DMS 273 treated with DMSO at 0.1 percent for 48 hours (cell line): ENCODE results near the gene ARHGAP10.
"Not testable (repeated sequence)": the region's sequence is repeated elsewhere in the genome, so short reads cannot be mapped to it uniquely, and the experiment has no call there.

Experiments
- DNase-seq: peaks from one replicate; lab custom pipeline; 2025; lab: John Stamatoyannopoulos, UW

The ARHGAP10 gene

DNA sequence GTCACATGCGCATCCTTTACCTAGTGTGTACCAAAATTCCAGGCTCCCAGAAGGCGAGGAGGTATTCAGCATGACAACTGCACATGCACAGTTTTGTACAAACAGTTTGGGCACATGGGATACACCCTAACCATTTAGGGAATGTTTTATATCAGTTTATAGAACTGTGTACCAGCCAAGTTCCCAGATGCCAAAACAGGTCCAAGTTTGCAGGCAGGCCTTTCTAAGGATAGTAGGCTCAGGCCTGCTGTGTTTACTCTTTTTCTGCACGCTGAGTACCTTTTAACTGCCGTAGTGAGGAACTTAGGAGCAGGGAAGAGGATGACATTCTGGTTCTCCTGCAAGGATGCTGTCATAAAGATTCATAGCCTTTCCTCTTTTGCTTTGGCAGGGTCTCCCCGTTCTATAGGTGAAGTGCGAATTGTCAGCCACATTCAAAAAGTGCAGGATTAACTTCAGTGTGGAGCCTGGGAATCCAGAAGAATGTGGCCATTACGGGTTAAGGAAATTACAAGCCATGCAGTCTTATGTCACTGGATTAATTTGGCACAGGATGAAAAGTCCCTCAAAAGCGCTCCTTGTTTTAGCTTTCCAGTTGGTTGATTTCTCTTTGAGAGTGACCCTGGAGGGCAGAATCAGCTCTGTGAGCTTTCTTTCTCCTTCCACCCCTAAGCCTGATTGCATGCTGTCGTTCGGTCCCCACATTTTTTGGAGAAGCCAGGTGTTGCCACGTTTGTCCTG is 259.8 kb downstream of the ARHGAP10 start:
- no peak for DNase-seq

DNA sequence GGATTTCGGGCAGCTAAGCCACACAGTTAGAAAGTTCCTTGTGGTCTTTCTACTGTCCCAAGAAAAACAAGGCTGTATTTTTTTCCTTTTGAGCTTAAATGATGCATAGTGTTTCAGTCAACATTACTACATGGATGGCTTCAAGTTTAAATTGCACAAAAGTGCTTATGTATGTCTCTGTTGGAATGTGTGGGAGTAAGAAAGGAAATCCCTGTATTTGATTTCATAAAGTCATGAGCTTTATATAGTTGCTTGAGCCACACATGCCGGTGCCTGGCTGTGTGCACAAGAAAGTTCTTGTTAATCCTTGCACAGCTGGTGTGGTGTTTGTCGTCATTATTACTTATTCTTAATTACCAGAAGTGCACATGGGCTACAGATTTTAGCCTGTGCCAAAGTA is 262.2 kb downstream of the ARHGAP10 start:
- no peak for DNase-seq

DNA sequence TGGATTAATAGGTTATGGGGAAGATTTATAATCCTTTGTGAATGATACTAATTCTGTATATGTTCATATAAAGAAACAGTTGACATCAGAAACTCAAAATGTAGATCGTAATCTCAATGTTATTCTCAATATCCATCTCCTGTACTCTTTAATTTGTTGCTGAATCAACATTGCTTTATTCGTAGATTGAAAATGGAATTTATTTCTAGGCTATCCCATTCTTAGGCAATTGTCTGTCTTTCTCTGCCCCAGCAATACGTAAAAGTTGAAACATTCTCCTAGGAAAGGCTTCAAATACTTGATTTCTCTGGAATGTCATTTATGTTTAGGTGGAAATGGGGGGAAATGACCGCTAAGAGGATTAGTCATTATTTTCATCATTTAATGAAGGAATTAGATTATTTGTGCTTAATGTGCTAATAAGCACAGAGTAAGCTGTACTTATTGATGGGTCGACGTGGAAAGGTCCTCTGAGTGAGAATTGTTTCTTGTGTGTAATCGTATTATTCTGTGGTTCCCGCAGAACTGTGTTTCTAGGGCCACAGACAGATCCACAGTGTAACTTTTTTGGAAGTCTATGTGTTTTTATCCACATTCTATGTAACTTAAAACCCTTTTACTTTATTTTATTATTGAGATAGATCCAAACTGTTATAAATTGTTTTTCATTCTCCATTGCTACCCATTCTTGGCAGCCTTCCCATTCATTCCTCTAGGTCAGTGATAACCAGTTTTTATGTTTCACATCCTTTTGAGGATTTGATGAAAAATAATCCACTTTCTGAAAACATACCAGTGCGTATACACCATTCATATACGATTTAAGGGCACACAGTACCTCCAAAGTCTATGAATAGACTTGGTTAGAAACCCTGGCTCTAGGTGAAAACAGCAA is 262.9 kb downstream of the ARHGAP10 start:
- no peak for DNase-seq

DNA sequence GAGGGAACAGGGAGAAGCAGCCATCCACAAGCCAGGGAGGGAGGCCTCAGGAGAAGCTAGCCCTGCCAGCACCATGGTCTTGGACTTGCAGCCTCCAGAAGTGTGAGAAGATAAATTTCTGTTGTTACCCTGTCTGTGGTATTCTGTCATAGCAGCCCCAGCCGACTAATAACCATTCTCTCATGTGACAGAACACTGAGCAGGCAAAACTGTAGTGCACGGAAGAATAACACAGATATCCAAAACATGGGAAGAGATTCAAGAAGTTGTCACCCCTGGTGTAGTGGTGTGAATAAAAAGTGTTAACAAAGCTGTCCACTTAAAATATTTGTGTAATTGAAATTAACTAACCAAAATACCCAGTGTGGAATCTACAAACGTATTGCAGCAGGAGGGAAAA is 265.0 kb downstream of the ARHGAP10 start:
- DNase-seq, result no peak

DNA sequence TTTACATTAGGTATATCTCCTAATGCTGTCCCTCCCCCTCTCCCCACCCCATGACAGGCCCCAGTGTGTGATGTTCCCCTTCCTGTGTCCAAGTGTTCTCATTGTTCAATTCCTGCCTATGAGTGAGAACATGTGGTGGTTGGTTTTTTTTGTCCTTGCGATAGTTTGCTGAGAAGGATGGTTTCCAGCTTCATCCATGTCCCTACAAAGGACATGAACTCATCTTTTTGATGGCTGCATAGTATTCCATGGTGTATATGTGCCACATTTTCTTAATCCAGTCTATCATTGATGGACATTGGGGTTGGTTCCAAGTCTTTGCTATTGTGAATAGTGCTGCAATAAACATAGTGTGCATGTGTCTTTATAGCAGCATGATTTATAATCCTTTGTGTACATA is 268.1 kb downstream of the ARHGAP10 start:
- not testable (repeated sequence) for DNase-seq

DNA sequence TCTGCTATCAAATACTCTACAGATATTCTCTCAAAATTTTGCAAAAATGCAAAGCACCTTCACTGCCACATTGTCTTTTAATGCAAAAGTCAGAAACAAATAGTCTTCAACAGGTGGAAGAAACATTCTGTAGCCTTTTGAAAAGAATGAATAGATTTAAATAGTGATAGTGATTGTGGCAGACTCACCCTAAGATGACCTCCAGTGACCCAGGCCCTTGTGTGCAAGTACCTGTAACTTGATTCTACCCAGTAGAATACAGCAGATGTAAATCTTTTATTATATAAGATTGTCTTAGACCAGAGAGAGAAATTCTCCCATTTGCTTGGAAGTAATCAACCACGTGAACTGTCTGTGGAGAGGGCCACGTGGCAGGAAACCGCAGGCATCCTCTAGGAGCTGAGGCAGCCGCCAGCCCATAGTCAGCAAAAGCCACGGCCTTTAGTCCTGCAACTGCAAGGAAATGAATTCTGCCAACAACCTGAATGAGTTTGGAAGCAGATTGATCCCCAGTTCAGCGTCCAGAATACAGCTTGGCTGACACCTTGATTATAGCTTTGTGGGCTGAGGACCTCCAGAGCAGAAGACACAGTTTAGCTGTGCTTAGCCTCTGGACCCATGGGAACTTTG is 272.5 kb downstream of the ARHGAP10 start:
- no peak for DNase-seq

DNA sequence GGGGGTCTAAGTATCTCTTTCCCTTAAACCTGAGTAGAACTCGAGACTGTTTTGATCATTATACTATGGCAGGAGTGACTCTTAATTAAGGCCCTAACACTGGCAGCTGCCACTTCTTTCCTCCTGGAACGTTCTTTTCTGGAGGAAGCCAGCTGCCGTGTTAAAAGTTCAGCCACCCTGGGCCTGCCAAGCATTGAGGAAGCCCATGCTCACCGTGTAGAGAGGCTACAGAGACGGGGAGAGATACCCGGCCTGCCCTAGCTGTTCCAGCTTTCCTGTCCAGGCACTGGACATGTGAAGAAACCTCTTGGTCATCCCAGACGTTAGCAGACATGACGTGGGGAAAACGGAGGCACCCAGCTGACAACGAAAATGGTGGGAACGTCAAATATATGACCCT is 274.1 kb downstream of the ARHGAP10 start:
- DNase-seq, result no peak

DNA sequence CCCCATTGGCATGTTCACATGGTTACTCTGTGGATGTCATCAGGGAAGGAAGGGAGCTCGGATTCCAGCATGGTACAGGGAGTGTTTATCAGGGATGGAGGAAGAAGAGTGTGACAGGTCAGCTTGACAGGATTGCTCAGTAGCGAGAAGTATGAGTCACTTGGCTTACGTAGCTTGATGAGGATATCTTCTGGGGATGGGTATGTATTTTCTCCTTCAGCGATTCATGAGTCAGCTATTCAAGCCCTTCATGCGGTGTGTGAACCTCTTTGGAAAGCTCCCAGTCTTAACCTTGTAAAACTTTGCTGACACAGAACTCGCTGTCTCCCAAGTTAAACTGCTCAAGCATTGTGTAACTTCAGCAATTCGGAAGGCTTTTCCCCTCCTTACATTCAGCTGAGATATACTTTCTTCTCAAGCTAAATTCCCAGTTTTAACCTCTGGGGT is 275.4 kb downstream of the ARHGAP10 start:
- DNase-seq, result no peak

DNA sequence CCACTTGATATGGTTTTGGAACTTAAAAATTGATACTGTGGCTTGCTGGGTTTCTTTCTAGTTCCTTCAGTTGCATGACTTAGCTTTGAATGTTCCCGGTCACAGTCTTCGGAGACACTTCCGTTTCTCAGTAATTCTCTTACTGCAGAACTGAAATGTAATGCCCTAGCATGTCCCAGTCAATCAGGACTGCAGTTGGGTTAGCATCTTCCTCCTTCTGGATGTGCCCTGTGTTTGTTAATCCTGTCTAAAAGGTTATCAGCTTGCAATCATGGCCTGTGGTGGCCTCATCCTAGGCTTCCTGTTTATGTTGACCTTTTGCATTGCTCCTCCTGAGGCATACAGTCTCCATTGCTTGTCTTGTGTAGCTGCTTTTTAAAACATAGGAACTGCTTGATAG is 275.9 kb downstream of the ARHGAP10 start:
- DNase-seq, result no peak

DNA sequence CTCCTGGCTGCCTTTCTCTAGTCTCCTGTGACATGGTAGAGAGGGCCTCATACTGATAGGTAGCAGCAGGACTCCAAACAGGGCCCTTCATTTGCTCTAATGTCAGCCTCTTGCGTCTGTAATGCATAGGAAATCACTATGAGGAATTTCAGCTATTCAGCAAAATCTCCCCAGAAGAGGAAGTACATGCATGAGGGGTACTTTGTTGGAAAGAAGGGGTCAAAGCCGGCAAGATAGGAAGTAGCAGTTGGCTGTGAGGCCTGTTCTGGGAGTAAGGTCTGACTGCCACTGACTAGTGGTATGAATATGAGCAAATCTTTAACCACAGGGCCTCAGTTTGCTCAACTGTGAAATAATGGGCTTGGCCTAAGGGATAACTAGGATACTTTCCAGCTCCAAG is 283.2 kb downstream of the ARHGAP10 start:
- no peak for DNase-seq

DNA sequence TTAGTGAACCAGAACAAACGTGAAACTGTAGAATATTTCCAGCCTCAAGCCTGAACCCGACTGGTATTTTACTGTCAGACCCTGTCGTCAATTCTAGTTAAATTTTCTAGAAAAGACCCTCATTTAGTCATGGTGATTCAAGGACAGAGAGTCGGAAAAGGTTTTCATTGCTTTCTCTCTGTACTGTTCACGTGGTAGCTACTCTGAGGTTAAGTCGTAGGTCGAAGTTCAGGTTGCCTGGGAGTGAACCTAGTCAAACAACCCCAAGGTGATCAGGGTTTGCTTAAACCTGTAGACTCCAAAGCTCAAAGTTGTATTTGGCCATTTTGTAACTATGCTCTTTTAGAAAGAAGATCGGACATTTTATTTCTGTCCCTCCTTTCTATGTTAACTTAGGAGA is 283.6 kb downstream of the ARHGAP10 start:
- DNase-seq, result no peak

DNA sequence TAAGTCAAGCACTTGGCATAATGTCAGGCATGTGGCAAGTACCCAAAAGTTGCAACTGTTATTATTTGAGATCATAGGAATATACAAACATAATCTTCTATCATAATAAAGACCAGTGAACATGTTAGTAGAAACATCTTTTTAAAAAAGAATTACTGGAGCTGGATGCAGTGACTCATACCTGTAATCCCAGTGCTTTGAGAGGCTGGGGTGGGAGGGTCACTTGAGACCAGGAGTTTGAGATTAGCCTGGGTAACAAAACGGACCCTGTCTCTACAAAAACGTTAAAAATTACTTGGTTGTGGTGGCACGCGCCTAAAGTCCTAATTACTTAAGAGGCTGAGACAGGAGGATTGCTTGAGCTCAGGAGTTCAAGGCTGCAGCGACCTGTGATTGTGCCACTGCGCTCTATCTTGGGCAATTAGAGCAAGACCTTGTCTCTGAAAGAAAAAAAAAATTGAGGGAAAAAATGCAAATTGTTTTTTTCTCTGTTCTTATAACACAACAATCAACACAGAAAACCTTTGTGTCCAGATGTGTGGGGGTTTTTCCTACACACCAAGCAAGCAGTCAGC is 284.3 kb downstream of the ARHGAP10 start:
- no peak for DNase-seq

DNA sequence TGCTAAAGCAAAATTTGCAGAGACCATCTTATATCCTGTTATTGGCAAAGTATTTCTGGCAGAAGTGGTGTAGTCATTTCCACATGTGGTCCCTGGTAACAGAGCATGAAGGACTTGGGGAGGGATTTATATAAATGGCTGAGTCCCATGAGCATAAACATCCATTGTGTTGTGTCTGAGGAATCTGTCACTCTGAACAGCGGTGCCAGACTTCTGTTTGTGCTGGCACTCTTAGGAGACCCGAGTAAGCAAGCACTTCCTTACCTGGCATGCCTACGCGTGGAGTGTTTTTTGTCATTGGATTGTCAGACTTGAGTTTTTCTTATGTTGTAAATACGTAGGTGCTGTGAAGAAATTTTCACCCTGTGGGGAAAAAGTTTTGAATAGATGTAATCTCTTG is 285.9 kb downstream of the ARHGAP10 start:
- no peak for DNase-seq

DNA sequence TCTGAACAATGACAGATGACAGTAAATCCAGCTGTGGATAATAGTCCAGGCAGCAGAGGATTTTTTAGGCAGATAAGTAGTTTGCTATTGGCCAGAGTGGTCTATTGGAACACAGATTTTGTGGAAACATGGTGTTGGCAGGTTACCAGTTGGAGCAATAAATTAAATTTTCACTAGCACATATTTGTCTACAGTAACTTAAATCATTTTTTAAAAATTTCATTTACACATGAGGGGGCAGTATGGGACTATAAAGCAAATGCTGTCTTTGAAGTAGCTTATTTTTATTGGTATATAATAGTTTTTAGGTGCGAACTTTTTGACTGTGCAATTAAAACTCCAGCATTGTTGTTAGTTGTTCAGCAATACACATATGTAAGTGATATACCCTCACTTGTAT is 289.8 kb downstream of the ARHGAP10 start:
- DNase-seq, result no peak

DNA sequence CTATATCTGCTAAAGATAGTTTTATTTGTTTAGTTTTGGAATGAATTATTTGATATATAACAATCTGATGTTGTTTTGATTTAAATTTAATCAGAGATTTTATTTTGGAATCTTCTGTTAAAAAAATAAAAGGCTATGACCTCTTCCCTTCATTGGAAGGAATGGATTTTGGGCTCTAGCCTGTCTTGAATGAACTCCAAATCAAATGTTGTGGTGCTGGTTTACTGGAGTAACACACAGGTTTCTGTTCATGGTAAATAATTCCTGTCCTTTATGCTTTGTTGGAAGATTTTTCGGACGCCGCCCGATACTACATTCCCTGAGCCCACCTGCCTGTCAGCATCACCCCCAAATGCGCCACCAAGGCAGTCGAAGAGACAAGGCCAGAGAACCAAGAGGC is 291.1 kb downstream of the ARHGAP10 start:
- DNase-seq, result no peak

DNA sequence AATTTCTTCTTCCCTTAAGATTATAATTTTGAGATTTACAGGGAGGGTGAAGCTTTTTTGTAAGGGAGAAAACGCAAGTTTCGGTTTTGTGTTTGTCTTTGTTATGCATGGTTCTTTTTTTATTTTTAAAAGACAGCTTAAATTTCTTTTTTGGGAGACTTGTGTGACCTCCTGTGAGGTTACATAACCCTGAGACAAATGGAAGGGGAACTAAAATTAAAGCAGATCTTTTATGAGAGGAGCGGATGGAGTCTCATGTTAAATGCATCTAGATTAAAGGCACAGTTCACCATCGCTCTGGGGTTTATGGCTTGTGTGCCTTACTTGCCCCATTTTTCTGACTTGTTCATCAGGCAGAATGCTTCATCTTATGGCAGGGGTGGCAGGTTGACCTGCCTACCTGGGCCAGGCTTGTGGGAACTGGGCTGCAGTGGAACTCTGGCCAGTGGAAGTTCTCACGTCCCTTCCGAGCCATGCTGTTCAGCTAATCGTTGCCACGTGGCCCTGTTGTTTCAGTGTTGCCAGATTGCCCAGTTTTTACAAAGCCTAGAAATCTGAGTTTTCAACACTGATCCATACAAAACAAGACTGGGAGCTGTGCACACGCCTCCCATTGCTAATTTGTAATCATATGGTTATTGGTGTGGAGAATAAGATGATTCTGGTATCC is 291.8 kb downstream of the ARHGAP10 start:
- DNase-seq, result no peak

DNA sequence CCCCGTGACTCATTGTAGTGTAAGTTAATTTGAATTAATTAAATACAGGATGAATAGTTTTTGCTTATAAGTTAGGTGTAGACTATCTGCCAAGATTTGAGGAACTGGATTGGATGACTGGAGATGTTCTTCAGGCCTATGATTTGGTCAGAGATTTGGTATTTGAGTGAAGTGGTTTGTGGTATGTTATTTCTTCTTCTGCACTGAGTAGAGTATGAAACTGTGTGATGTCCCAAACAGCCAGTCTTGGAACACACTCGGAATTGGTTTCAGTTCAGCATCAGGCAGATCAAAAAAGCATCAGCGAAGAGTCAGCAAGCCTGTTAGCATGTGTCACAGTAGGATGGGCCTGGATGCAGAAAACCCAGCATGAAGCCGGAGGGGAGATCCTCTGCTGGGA is 294.1 kb downstream of the ARHGAP10 start:
- DNase-seq, result no peak

DNA sequence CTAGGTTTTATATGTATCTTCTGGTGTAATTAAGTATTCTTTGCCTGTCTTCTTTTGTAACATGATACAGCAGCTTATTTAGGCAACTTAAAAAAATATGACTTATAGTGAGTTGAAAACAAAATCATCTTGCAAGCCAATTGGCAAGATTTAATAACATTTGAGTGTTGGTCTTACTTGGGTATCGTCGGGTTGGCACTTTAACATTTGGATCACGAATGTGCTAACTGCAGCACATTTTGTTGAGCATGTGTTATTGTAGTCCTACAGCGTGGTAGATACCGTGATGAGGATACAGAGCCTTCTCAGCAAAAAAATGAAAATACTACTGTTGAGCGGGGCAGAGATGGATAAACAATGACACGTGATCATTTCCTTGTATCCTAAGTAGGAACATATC is 295.3 kb downstream of the ARHGAP10 start:
- DNase-seq, result no peak

DNA sequence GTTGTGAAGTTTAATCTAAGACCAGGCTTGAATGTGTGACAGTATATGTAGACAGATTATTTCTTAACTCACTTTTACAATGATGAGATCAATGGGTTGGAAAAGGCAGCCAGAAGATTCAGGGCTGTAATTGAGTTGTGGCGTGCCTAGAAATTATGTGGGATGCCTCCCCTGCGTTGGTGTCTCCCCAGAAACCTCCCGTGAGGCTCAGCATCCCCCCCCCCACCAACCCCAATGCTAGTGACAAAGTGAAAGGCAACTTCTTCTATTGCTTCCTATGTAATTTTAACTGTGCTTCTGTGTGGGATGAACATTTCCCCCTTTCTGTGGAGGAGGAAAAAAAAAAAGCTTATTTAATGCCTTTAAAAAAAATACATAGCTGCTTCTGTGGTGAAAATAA is 297.9 kb downstream of the ARHGAP10 start:
- DNase-seq, result no peak

DNA sequence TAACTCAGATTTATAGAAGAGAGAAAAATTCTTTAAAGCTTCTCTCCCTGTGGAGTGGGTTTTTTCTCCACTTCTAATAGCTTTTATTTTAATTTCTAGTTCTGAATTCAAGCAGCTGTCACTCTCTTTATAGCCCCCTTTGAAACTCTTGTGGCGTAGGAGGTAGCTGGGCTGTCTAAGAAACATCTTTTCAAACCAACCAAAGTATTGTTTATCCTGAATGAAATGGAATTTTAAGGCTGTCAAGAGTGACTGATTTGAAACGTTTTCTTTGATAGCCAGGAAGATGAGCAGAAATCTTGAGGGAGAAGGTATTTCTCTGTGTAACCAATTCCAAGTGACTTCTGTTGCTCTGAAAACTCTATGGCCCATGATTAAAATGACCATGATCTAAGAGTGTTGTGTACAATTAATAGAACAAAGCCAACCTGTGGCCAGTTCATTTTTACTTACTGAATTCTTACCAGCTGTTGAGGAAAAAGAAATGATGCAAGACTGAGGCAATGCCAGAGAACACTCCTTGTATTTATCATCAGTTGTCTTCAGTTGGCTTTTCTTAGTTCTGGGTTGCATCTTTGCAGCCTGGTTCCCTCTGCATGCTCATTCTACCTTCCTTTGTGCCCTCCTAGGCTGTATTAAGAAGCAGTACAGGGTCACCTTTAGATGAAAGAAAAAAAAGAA is 298.4 kb downstream of the ARHGAP10 start:
- DNase-seq, result no peak

DNA sequence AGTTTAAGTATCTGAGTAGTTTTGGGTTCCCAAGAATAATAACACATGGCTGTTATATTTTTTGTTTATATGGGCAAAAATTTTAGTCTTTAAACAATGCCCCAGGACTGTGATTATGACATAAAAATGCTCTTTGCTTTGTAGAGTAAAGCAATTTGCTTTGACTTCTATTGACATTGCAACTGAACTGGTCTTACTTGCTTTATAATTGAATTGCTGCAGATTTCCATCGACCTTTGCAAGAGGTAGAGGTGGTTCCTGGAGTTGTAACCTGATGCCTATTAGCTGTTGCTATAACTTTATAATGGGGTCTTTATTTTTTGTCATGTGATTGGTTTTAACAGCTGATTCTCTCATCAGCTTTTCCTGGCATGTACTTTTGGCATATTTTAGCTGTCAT is 302.9 kb downstream of the ARHGAP10 start:
- DNase-seq, result no peak
